ENCODE results near the gene HYDIN. TPM values are rescaled to one million over a fixed set of nuclear protein-coding genes. Genes with fewer than 3 reads are reported as not detected.

The HYDIN gene
- total RNA-seq, 1 experiment from 2014 or later, result not detected

DNA sequence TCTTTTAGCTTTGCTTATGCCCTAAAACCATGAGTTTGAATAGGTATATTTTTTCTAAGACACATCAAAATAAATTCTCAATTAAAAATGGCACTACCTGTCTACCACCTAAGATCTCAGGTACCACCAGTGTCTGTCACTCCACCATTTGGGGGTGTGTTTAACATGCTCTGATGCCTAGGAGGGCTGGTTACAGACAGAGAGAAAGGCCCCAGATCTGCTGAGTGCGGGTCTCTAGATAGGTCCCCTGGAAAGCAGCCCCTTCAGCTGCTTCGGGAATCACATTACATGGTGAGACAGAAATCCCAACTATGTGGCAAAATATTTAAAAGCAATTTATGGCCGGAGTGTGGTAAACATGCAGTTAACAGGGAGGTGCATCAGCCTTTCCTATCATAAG lies 428.9 kb downstream of the HYDIN start (continued):
- TF ChIP-seq, protein P1, sequence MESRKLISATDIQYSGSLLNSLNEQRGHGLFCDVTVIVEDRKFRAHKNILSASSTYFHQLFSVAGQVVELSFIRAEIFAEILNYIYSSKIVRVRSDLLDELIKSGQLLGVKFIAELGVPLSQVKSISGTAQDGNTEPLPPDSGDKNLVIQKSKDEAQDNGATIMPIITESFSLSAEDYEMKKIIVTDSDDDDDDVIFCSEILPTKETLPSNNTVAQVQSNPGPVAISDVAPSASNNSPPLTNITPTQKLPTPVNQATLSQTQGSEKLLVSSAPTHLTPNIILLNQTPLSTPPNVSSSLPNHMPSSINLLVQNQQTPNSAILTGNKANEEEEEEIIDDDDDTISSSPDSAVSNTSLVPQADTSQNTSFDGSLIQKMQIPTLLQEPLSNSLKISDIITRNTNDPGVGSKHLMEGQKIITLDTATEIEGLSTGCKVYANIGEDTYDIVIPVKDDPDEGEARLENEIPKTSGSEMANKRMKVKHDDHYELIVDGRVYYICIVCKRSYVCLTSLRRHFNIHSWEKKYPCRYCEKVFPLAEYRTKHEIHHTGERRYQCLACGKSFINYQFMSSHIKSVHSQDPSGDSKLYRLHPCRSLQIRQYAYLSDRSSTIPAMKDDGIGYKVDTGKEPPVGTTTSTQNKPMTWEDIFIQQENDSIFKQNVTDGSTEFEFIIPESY (IDR thresholded peaks at IDR 0.05; ENCODE audit: extremely low read depth, insufficient replicate concordance, low read length), result no peak
- no peak for TF ChIP-seq CBX3 (IDR thresholded peaks at IDR 0.05; ENCODE audit: low read depth)
- no peak for TF ChIP-seq ZFX (IDR thresholded peaks at IDR 0.05)
- TF ChIP-seq SP1 (IDR thresholded peaks at IDR 0.05; ENCODE audit: low read depth), result no peak
- TF ChIP-seq SRF (IDR thresholded peaks at IDR 0.05; ENCODE audit: low read depth), result no peak
- TF ChIP-seq, protein P2, sequence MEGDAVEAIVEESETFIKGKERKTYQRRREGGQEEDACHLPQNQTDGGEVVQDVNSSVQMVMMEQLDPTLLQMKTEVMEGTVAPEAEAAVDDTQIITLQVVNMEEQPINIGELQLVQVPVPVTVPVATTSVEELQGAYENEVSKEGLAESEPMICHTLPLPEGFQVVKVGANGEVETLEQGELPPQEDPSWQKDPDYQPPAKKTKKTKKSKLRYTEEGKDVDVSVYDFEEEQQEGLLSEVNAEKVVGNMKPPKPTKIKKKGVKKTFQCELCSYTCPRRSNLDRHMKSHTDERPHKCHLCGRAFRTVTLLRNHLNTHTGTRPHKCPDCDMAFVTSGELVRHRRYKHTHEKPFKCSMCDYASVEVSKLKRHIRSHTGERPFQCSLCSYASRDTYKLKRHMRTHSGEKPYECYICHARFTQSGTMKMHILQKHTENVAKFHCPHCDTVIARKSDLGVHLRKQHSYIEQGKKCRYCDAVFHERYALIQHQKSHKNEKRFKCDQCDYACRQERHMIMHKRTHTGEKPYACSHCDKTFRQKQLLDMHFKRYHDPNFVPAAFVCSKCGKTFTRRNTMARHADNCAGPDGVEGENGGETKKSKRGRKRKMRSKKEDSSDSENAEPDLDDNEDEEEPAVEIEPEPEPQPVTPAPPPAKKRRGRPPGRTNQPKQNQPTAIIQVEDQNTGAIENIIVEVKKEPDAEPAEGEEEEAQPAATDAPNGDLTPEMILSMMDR (IDR thresholded peaks at IDR 0.05 in 2 of 3, conservative IDR thresholded peaks at IDR 0.05 in 1 of 3; ENCODE audit: borderline replicate concordance in 1 of 3, insufficient read depth in 1 of 3, low read depth in 2 of 3, low read length in 2 of 3), result no peak
- TF ChIP-seq JUND (IDR thresholded peaks at IDR 0.05), result no peak
- TF ChIP-seq SIN3A (IDR thresholded peaks at IDR 0.05; ENCODE audit: low read depth), result no peak
- no peak for TF ChIP-seq CEBPB (IDR thresholded peaks at IDR 0.05; ENCODE audit: low read depth)
- no peak for TF ChIP-seq TCF7L2 (IDR thresholded peaks at IDR 0.05; ENCODE audit: borderline replicate concordance, extremely low read depth, insufficient read depth, insufficient read length)
- no peak for TF ChIP-seq EGR1 (IDR thresholded peaks at IDR 0.05; ENCODE audit: low read depth)
